ENCODE data around the gene ZNF646.
"Not testable (repeated sequence)": the region's sequence is repeated elsewhere in the genome, so short reads cannot be mapped to it uniquely, and the experiment has no call there.

ZNF646 gene

GRCh38 chr16:31084584-31085302 is 10.5 kb downstream of the ZNF646 start:
- no peak for DNase-seq

GRCh38 chr16:31085411-31085810 is 11.2 kb downstream of the ZNF646 start:
- no peak for DNase-seq

- no peak for DNase-seq
Measured at GRCh38 chr16:31085873-31086628, 11.8 kb downstream of the ZNF646 start.

- DNase-seq = no peak
Measured at GRCh38 chr16:31086629-31086906, 12.3 kb downstream of the ZNF646 start.

- DNase-seq = no peak
Measured at GRCh38 chr16:31087481-31087880, 13.3 kb downstream of the ZNF646 start.

GRCh38 chr16:31087971-31088370 is 13.7 kb downstream of the ZNF646 start:
- DNase-seq = peak; percentile 24

- peak; percentile 85 for DNase-seq
Measured at GRCh38 chr16:31088459-31089183, 14.4 kb downstream of the ZNF646 start, which contains the start of gene PRSS53. Gene PRSS53 (minus strand): TSS chr16:31088943. CDS start chr16:31088809, 134 bp downstream.

GRCh38 chr16:31089199-31089598 is 15.0 kb downstream of the ZNF646 start:
- DNase-seq = no peak

- no peak for DNase-seq
Measured at GRCh38 chr16:31090540-31090939, 16.3 kb downstream of the ZNF646 start.

GRCh38 chr16:31092330-31092729 is 18.1 kb downstream of the ZNF646 start:
- DNase-seq = no peak

GRCh38 chr16:31093132-31093703 is 19.0 kb downstream of the ZNF646 start:
- no peak for DNase-seq

GRCh38 chr16:31094088-31094423 is 19.8 kb downstream of the ZNF646 start:
- peak; percentile 51 for DNase-seq

- peak; percentile 98 for DNase-seq
Measured at GRCh38 chr16:31094424-31095120, 20.4 kb downstream of the ZNF646 start, which contains the start of gene VKORC1. Gene VKORC1 (minus strand): TSS chr16:31094797. CDS start chr16:31094729, 68 bp downstream.

GRCh38 chr16:31099860-31100638 is 25.8 kb downstream of the ZNF646 start:
- DNase-seq = peak; percentile 73

- not testable (repeated sequence) for DNase-seq
Measured at GRCh38 chr16:31100876-31101641, 26.8 kb downstream of the ZNF646 start.

- DNase-seq = peak; percentile 87
Measured at GRCh38 chr16:31105677-31106213, 31.5 kb downstream of the ZNF646 start.

GRCh38 chr16:31106509-31107464 is 32.6 kb downstream of the ZNF646 start:
- DNase-seq = no peak

- DNase-seq = no peak
Measured at GRCh38 chr16:31107465-31107867, 33.2 kb downstream of the ZNF646 start.

GRCh38 chr16:31108035-31108793 is 34.0 kb downstream of the ZNF646 start, which contains the start of gene BCKDK:
Gene BCKDK (plus strand): TSS chr16:31108386. CDS start chr16:31109224, 838 bp downstream.
- DNase-seq = peak; percentile 73

Measured in DMS53 (cell line).